Esophagus muscularis mucosa (tissue), 3 donors: ENCODE measurements around the gene TMEM92.

Experiments used
- CTCF ChIP-seq, 3 experiments: fragments of 200-600 bp in 2 of 3; fragments of 450-650 bp in 1 of 3; sonication (generic) in 2 of 3; IDR thresholded peaks; one replicate each; pipeline ENCODE4 v1.5.1; 2017 to 2019; ENCODE audit warnings: antibody characterized with exemption in 3 of 3, mild to moderate bottlenecking in 2 of 3, moderate library complexity in 1 of 3
- POLR2AphosphoS5 ChIP-seq, 2 donors: sonication (generic); formaldehyde crosslinking; IDR thresholded peaks; one replicate each; pipeline ENCODE4 v1.6.1; 2017; ENCODE audit warnings: antibody characterized with exemption in 2 of 2

GRCh38 chr17:50265212-50265611 is 9.1 kb upstream of the TMEM92 start:
- TF ChIP-seq CTCF (IDR thresholded peaks at IDR 0.05) (no peak), POLR2AphosphoS5 (IDR thresholded peaks at IDR 0.05) (no peak)
